HepG2 (cell line): ENCODE data around the gene SLC35B1. TPM values are rescaled to one million over a fixed set of nuclear protein-coding genes. Genes with fewer than 3 reads are reported as not detected.
A peak's percentile ranks its signal among the peaks of the same experiment; 100 is the strongest.

Experiments
- ARNT2 ChIP-seq: sonication (generic); formaldehyde crosslinking; IDR thresholded peaks from 2 replicates; pipeline ENCODE4 v1.8.0; 2022; ENCODE audit warnings: mild to moderate bottlenecking, low read depth, missing genetic modification reagents, moderate library complexity
- CBX5 ChIP-seq: sonication (generic); formaldehyde crosslinking; IDR thresholded peaks from 2 replicates; pipeline ENCODE4 v1.4.0; 2020; ENCODE audit warnings: missing genetic modification reagents, borderline replicate concordance
- CREM ChIP-seq, 2 experiments: sonication (generic) in 1 of 2; formaldehyde crosslinking in 1 of 2; IDR thresholded peaks; 2 replicates each; pipeline versions ENCODE4 v1.4.0 to v1.6.1; 2016 to 2020; ENCODE audit warnings: antibody characterized with exemption in 1 of 2, mild to moderate bottlenecking in 1 of 2, missing genetic modification reagents in 1 of 2
- HINFP ChIP-seq: sonication (generic); formaldehyde crosslinking; IDR thresholded peaks from 2 replicates; pipeline ENCODE4 v1.4.0; 2020; ENCODE audit warnings: low read depth, mild to moderate bottlenecking, missing genetic modification reagents
- HIVEP1 ChIP-seq: sonication (generic); formaldehyde crosslinking; IDR thresholded peaks from 2 replicates; pipeline ENCODE4 v1.4.0; 2020; ENCODE audit warnings: mild to moderate bottlenecking, missing genetic modification reagents
- KDM3A ChIP-seq: IDR thresholded peaks from 2 replicates; pipeline ENCODE4 v1.6.1; 2018; ENCODE audit warnings: low read depth, missing compliant biosample characterization
- LRRFIP1 ChIP-seq: sonication (generic); formaldehyde crosslinking; conservative IDR thresholded peaks from 2 replicates; pipeline ENCODE4 v1.4.0; 2020; ENCODE audit warnings: missing genetic modification reagents
- MAX ChIP-seq: IDR thresholded peaks from 2 replicates; pipeline ENCODE4 v1.6.1; 2012; ENCODE audit warnings: inconsistent platforms
- MLX ChIP-seq: IDR thresholded peaks from 2 replicates; pipeline ENCODE4 v1.6.1; 2016
- MTF1 ChIP-seq: sonication (generic); formaldehyde crosslinking; IDR thresholded peaks from 2 replicates; pipeline ENCODE4 v1.5.0; 2020; ENCODE audit warnings: missing genetic modification reagents
- MXI1 ChIP-seq: IDR thresholded peaks from 3 replicates; pipeline ENCODE4 v1.6.1; 2012; ENCODE audit warnings: low read depth, low read length, inconsistent platforms, borderline replicate concordance
- NCOA2 ChIP-seq: sonication (generic); formaldehyde crosslinking; IDR thresholded peaks from 2 replicates; pipeline ENCODE4 v1.8.0; 2022; ENCODE audit warnings: inconsistent platforms
- NKX3-1 ChIP-seq: sonication (generic); formaldehyde crosslinking; IDR thresholded peaks from 2 replicates; pipeline ENCODE4 v1.5.0; 2020; ENCODE audit warnings: missing genetic modification reagents
- PCBP2 ChIP-seq: fragments of 200-400 bp; formaldehyde crosslinking; optimal IDR thresholded peaks from 2 replicates; pipeline ENCODE3; 2018; ENCODE audit warnings: low read length, low read depth; ENCODE audit not compliant: poor library complexity, severe bottlenecking
- RCOR2 ChIP-seq: IDR thresholded peaks from 2 replicates; pipeline ENCODE4 v1.6.1; 2016; ENCODE audit warnings: missing biosample characterization, missing genetic modification reagents
- SKI ChIP-seq: fragments of 450-650 bp; IDR thresholded peaks from one replicate; pipeline ENCODE4 v1.6.1; 2018; ENCODE audit warnings: mild to moderate bottlenecking; ENCODE audit not compliant: partially characterized antibody
- SNAPC2 ChIP-seq: sonication (generic); formaldehyde crosslinking; IDR thresholded peaks from 2 replicates; pipeline ENCODE4 v1.8.1; 2022; ENCODE audit warnings: mild to moderate bottlenecking, missing genetic modification reagents
- SP1 ChIP-seq, 2 experiments: fragments of 450-650 bp in 1 of 2; sonication (generic) in 1 of 2; formaldehyde crosslinking in 1 of 2; IDR thresholded peaks; 2 replicates each; pipeline versions ENCODE4 v1.4.0 to v1.6.1; 2016 to 2020; ENCODE audit warnings: missing genetic modification reagents in 1 of 2
- SRSF9 ChIP-seq: fragments of 200-400 bp; formaldehyde crosslinking; IDR thresholded peaks from 2 replicates; pipeline ENCODE4 v1.6.1; 2018; ENCODE audit warnings: borderline replicate concordance, mild to moderate bottlenecking, low read depth, low read length; ENCODE audit not compliant: insufficient read depth, poor library complexity, severe bottlenecking
- TBX3 ChIP-seq: fragments of 450-650 bp; IDR thresholded peaks from 2 replicates; pipeline ENCODE4 v1.6.1; 2017; ENCODE audit warnings: antibody characterized with exemption, mild to moderate bottlenecking, inconsistent platforms, borderline replicate concordance
- ZBTB20 ChIP-seq: sonication (generic); formaldehyde crosslinking; IDR thresholded peaks from 2 replicates; pipeline ENCODE4 v1.8.1; 2023; ENCODE audit warnings: missing genetic modification reagents, low read depth, mild to moderate bottlenecking, borderline replicate concordance
- ZBTB3 ChIP-seq: sonication (generic); formaldehyde crosslinking; IDR thresholded peaks from 2 replicates; pipeline ENCODE4 v1.4.0; 2020; ENCODE audit warnings: low read depth, mild to moderate bottlenecking, moderate library complexity, missing genetic modification reagents, borderline replicate concordance
- ZFP36 ChIP-seq: fragments of 150-350 bp; IDR thresholded peaks from 2 replicates; pipeline ENCODE4 v1.6.1; 2018; ENCODE audit warnings: borderline replicate concordance, low read length, low read depth; ENCODE audit not compliant: partially characterized antibody
- ZNF138 ChIP-seq: sonication (generic); formaldehyde crosslinking; IDR thresholded peaks from 2 replicates; pipeline ENCODE4 v1.5.0; 2020; ENCODE audit warnings: mild to moderate bottlenecking, low read depth, missing genetic modification reagents
- ZNF430 ChIP-seq: sonication (generic); formaldehyde crosslinking; IDR thresholded peaks from 2 replicates; pipeline ENCODE4 v1.9.0; 2021; ENCODE audit warnings: mild to moderate bottlenecking, missing genetic modification reagents
- ZNF619 ChIP-seq: sonication (generic); formaldehyde crosslinking; IDR thresholded peaks from 2 replicates; pipeline ENCODE4 v1.4.0; 2020; ENCODE audit warnings: mild to moderate bottlenecking, missing genetic modification reagents
- polyA plus RNA-seq, 8 experiments: library from polyadenylated mRNA; depleted of rRNA in 3 of 8; stranded (reverse) in 7 of 8; unstranded in 1 of 8; fragments of >200 nt; fragmentation: Illumina TruSeq in 4 of 8; extraction: Trizol in 4 of 8; gene quantifications; 2 replicates each; pipeline versions ENCODE4 v1.2.1 to v1.2.3, GENCODE V29; 2011 to 2016; ENCODE audit warnings: low read depth in 4 of 8, missing spikeins in 1 of 8, mixed read lengths in 1 of 8; ENCODE audit not compliant: insufficient read depth in 1 of 8
- total RNA-seq, 5 experiments: library from RNA; depleted of rRNA; stranded (reverse); fragments of >200 nt; fragmentation: Illumina TruSeq; extraction: Trizol; gene quantifications; 2 replicates each; pipeline ENCODE4 v1.2.3, GENCODE V29; 2016; ENCODE audit warnings: low read depth in 1 of 5

Gene SLC35B1
- total and polyA plus RNA-seq, 2 of the 13 experiments (the other 11 are each of a cell fraction or from before 2014, with no cell fraction given), result 99.6 to 113 TPM

- TF ChIP-seq SNAPC2 (CRISPR knock-in tag) (no peak), SRSF9 (no peak), MXI1 (peak; percentile 83; the same call in 2 of the 3 replicates), SKI (no peak), ARNT2 (CRISPR knock-in tag) (no peak; the same call in 1 of the 2 replicates), CREM (IDR thresholded peaks at IDR 0.05) (no peak), CREM (CRISPR knock-in tag; IDR thresholded peaks at IDR 0.05) (no peak), NKX3-1 (no peak), PCBP2 (no peak), ZBTB3 (CRISPR knock-in tag) (no peak), ZNF138 (no peak), KDM3A (no peak), ZNF430 (no peak), SP1 (IDR thresholded peaks at IDR 0.05) (no peak), SP1 (CRISPR knock-in tag; IDR thresholded peaks at IDR 0.05) (no peak), MTF1 (CRISPR knock-in tag) (no peak), HIVEP1 (CRISPR knock-in tag) (no peak), MAX (peak; percentile 80), MLX (CRISPR knock-in tag) (no peak), ZFP36 (no peak), HINFP (CRISPR knock-in tag) (no peak), RCOR2 (peak; percentile 16; the same call in 1 of the 2 replicates), ZNF619 (CRISPR knock-in tag) (no peak), TBX3 (no peak), NCOA2 (CRISPR knock-in tag) (no peak; the same call in 1 of the 2 replicates), LRRFIP1 (CRISPR knock-in tag) (no peak), CBX5 (no peak), ZBTB20 (CRISPR knock-in tag) (no peak)
These were observed 30.4 kb downstream of the SLC35B1 start (continued) for GRCh38 chr17:49677134-49677932.
